Fibroblast of skin of right quadriceps (primary cell): ENCODE measurements around the gene TBX3.

Source experiments
- DNase-seq: peaks from one replicate; pipeline ENCODE4 v3.0.0-alpha.2; 2013

TBX3 gene

GRCh38 chr12:114666746-114667668 lies 17.0 kb downstream of the TBX3 start:
- no peak for DNase-seq

- no peak for DNase-seq
Measured at GRCh38 chr12:114665411-114666260, 18.3 kb downstream of the TBX3 start.

- DNase-seq: no peak
Measured at GRCh38 chr12:114664651-114665320, 19.2 kb downstream of the TBX3 start.

GRCh38 chr12:114662512-114663177 lies 21.3 kb downstream of the TBX3 start:
- peak; percentile 89 for DNase-seq

- no peak for DNase-seq
Measured at GRCh38 chr12:114661245-114661644, 22.7 kb downstream of the TBX3 start.

GRCh38 chr12:114659084-114659483 lies 24.9 kb downstream of the TBX3 start:
- no peak for DNase-seq

GRCh38 chr12:114658002-114658441 lies 26.0 kb downstream of the TBX3 start:
- DNase-seq: no peak

- no peak for DNase-seq
Measured at GRCh38 chr12:114657597-114657920, 26.4 kb downstream of the TBX3 start.

- DNase-seq: no peak
Measured at GRCh38 chr12:114656906-114657596, 26.9 kb downstream of the TBX3 start.

GRCh38 chr12:114655934-114656749 lies 27.8 kb downstream of the TBX3 start:
- DNase-seq: no peak

- no peak for DNase-seq
Measured at GRCh38 chr12:114649585-114649984, 34.4 kb downstream of the TBX3 start.

- no peak for DNase-seq
Measured at GRCh38 chr12:114648711-114649110, 35.3 kb downstream of the TBX3 start.

GRCh38 chr12:114638790-114639435 lies 45.1 kb downstream of the TBX3 start:
- no peak for DNase-seq

GRCh38 chr12:114636723-114637480 lies 47.1 kb downstream of the TBX3 start:
- peak; percentile 30 for DNase-seq

- no peak for DNase-seq
Measured at GRCh38 chr12:114631242-114631641, 52.7 kb downstream of the TBX3 start.

GRCh38 chr12:114628199-114628598 lies 55.8 kb downstream of the TBX3 start:
- no peak for DNase-seq

GRCh38 chr12:114627393-114627792 lies 56.6 kb downstream of the TBX3 start:
- DNase-seq: no peak

GRCh38 chr12:114625294-114625851 lies 58.6 kb downstream of the TBX3 start:
- peak; percentile 76 for DNase-seq

GRCh38 chr12:114623737-114624136 lies 60.2 kb downstream of the TBX3 start:
- no peak for DNase-seq
